Calu3 (cell line): ENCODE measurements around the gene GSTT2B. TPM values are rescaled to one million over a fixed set of nuclear protein-coding genes. Genes with fewer than 3 reads are reported as not detected.
"Not testable (repeated sequence)": the region's sequence is repeated elsewhere in the genome, so short reads cannot be mapped to it uniquely, and the experiment has no call there.

Experiments
- BruUV-seq: library from RNA; stranded (reverse); fragments of 400-500 nt; replicated peaks from 2 replicates; lab custom pipeline; 2021; lab: Mats Ljungman, UMichigan
- CTCF ChIA-PET: fragments of 300-600 bp; sonication (Branson Sonifier 250); formaldehyde crosslinking; loops from one replicate; lab custom pipeline; 2022; ENCODE audit warnings: antibody characterized with exemption; lab: Charles Lee
- DNase-seq: peaks from one replicate; pipeline ENCODE4 v3.0.0; 2022
- H3K27ac Mint-ChIP-seq: one replicate; pipeline ENCODE4 v1.8.0; 2022; ENCODE audit warnings: mixed read lengths; ENCODE audit not compliant: unreplicated experiment
- H3K27me3 Mint-ChIP-seq: one replicate; pipeline ENCODE4 v1.8.0; 2022; ENCODE audit warnings: mixed read lengths; ENCODE audit not compliant: unreplicated experiment
- H3K36me3 Mint-ChIP-seq: one replicate; pipeline ENCODE4 v1.8.0; 2022; ENCODE audit warnings: mild to moderate bottlenecking, moderate library complexity, mixed read lengths; ENCODE audit not compliant: insufficient read depth, unreplicated experiment
- H3K4me1 Mint-ChIP-seq: one replicate; pipeline ENCODE4 v1.8.0; 2022; ENCODE audit warnings: mild to moderate bottlenecking, low read depth, mixed read lengths; ENCODE audit not compliant: unreplicated experiment
- H3K4me3 Mint-ChIP-seq: one replicate; pipeline ENCODE4 v1.8.0; 2022; ENCODE audit warnings: mild to moderate bottlenecking, low read depth, moderate library complexity, mixed read lengths; ENCODE audit not compliant: unreplicated experiment
- H3K9me3 Mint-ChIP-seq: one replicate; pipeline ENCODE4 v1.8.0; 2022; ENCODE audit warnings: low read depth, mixed read lengths; ENCODE audit not compliant: unreplicated experiment
- intact Hi-C: fragments of 100-400 bp; cut with micrococcal nuclease; formaldehyde crosslinking; loops from one replicate; pipeline ENCODE4 v1.10.0; 2022; ENCODE audit not compliant: unreplicated experiment
- total RNA-seq: library from RNA; stranded (reverse); gene quantifications from 2 replicates; pipeline ENCODE4 v1.2.3, GENCODE V29; 2022
- TF ChIP-seq, protein P1 (sequence below): fragments of 200-600 bp; IDR thresholded peaks from one replicate; pipeline ENCODE4 v1.8.0; 2022; ENCODE audit warnings: antibody characterized with exemption; ENCODE audit not compliant: unreplicated experiment

The GSTT2B gene
- total RNA-seq, 1 experiment from 2014 or later, result 3.6 TPM

GRCh38 chr22:23909296-23909898, 51.6 kb downstream of the GSTT2B start:
- Mint-ChIP-seq H3K27me3 (peaks cover 12% of the 10 kb centered on the region), H3K27ac (no peak overlapping the region), H3K36me3 (peaks cover 11% of the 10 kb centered on the region), H3K4me1 (peaks cover 10% of the 10 kb centered on the region), H3K4me3 (no peak overlapping the region), H3K9me3 (no peaks in the 10 kb centered on the region)
- CTCF ChIA-PET, result no interaction called here
- TF ChIP-seq, protein P1, sequence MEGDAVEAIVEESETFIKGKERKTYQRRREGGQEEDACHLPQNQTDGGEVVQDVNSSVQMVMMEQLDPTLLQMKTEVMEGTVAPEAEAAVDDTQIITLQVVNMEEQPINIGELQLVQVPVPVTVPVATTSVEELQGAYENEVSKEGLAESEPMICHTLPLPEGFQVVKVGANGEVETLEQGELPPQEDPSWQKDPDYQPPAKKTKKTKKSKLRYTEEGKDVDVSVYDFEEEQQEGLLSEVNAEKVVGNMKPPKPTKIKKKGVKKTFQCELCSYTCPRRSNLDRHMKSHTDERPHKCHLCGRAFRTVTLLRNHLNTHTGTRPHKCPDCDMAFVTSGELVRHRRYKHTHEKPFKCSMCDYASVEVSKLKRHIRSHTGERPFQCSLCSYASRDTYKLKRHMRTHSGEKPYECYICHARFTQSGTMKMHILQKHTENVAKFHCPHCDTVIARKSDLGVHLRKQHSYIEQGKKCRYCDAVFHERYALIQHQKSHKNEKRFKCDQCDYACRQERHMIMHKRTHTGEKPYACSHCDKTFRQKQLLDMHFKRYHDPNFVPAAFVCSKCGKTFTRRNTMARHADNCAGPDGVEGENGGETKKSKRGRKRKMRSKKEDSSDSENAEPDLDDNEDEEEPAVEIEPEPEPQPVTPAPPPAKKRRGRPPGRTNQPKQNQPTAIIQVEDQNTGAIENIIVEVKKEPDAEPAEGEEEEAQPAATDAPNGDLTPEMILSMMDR, result no peak
- no TSS peak for BruUV-seq
- no peak for DNase-seq
- intact Hi-C loops, result no loop called here

GRCh38 chr22:23908587-23909205, 52.3 kb downstream of the GSTT2B start:
- TF ChIP-seq, protein P1, result no peak
- intact Hi-C loops, result no loop called here
- H3K4me3 Mint-ChIP-seq, result no peak overlapping the region
- peaks cover 7% of the 10 kb centered on the region for H3K4me1 Mint-ChIP-seq
- DNase-seq, result no peak
- H3K36me3 Mint-ChIP-seq, result peaks cover 5% of the 10 kb centered on the region
- no peaks in the 10 kb centered on the region for H3K9me3 Mint-ChIP-seq
- H3K27me3 Mint-ChIP-seq, result peaks cover 19% of the 10 kb centered on the region
- H3K27ac Mint-ChIP-seq, result no peak overlapping the region
- BruUV-seq, result no TSS peak
- CTCF ChIA-PET, result no interaction called here

DNA sequence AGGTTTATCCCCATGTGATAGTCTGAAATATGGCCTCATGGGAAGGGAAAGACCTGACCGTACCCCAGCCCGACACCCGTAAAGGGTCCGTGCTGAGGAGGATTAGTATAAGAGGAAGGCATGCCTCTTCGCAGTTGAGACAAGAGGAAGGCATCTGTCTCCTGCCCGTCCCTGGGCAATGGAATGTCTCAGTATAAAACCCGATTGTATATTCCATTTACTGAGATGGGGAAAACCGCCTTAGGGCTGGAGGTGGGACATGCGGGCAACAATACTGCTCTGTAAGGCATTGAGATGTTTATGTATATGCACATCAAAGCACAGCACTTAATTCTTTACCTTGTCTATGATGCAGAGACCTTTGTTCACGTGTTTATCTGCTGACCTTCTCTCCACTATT, 53.6 kb downstream of the GSTT2B start:
- CTCF ChIA-PET, intact Hi-C loops, H3K27ac Mint-ChIP-seq, BruUV-seq, DNase-seq, H3K9me3 Mint-ChIP-seq, H3K4me3 Mint-ChIP-seq, H3K36me3 Mint-ChIP-seq, H3K4me1 Mint-ChIP-seq: not testable (repeated sequence)
- peaks cover 22% of the 10 kb centered on the region for H3K27me3 Mint-ChIP-seq

Other genes with a start within 250 kb of the GSTT2B start
- gene ZNF70, start 210.1 kb downstream of the GSTT2B start, total RNA-seq, result 6.5 and 6.6 TPM in 2 replicates
- 0.86 TPM in 1 of 2 replicates, not detected in the other for gene VPREB3, start 206.8 kb downstream of the GSTT2B start, total RNA-seq
- gene C22orf15, start 198.2 kb downstream of the GSTT2B start, total RNA-seq, result not detected in 2 replicates
- gene CHCHD10, start 193.2 kb downstream of the GSTT2B start, total RNA-seq, result 155 and 181 TPM in 2 replicates
- 2.0 and 3.4 TPM in 2 replicates for gene MMP11, start 188.3 kb downstream of the GSTT2B start, total RNA-seq
- 88.2 and 88.8 TPM in 2 replicates for gene SMARCB1, start 174.2 kb downstream of the GSTT2B start, total RNA-seq
- 2.9 and 3.7 TPM in 2 replicates for gene DERL3, start 122.2 kb downstream of the GSTT2B start, total RNA-seq
- 18.9 and 32.8 TPM in 2 replicates for gene SLC2A11, start 103.3 kb downstream of the GSTT2B start, total RNA-seq
- gene MIF, start 66.8 kb downstream of the GSTT2B start, total RNA-seq, result 669 and 679 TPM in 2 replicates
- 3.4 and 4.1 TPM in 2 replicates for gene DDTL, start 5.7 kb upstream of the GSTT2B start, total RNA-seq
- 101 and 115 TPM in 2 replicates for gene DDT, start 13.2 kb upstream of the GSTT2B start, total RNA-seq
- gene GSTT2, start 18.9 kb upstream of the GSTT2B start, total RNA-seq, result 0.64 and 0.85 TPM in 2 replicates
- not detected in 2 replicates for gene GSTT4, start 44.3 kb upstream of the GSTT2B start, total RNA-seq
- gene CABIN1, start 50.1 kb upstream of the GSTT2B start, total RNA-seq, result 57.0 and 59.3 TPM in 2 replicates
- gene SUSD2, start 220.3 kb upstream of the GSTT2B start, total RNA-seq, result 2.5 and 3.1 TPM in 2 replicates